GM21515 (cell line): ENCODE results near the gene CST4.
A peak's percentile ranks its signal among the peaks of the same experiment; 100 is the strongest.
"Not testable (repeated sequence)": the region's sequence is repeated elsewhere in the genome, so short reads cannot be mapped to it uniquely, and the experiment has no call there.

Experiments used
- ATAC-seq: cut with Tn5 transposase; IDR thresholded peaks from one replicate; pipeline ENCODE4 v1.9.1; 2021; ENCODE audit not compliant: unreplicated experiment

CST4 gene

GRCh38 chr20:23689399-23689690, 507 bp upstream of the CST4 start:
- no peak for ATAC-seq

DNA sequence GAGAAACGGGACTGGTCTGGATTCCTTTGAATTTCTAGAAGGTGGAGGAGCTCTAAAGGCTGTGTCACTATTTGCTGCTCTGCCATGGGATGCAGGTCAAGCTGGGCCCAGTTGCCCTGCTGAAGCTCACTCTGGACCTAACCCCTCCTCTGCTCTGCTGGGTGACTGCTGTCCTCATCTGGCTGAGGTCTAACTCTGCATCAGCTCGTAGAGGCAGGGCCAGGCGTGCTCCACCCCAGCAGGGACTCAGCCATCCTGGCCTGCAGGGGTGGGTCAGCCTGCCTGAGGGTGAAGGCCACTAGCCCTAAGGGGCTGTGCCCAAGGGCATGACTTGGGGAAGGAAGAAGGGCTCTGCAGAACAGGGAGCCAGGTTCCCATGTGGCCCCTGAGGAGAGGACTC, 852 bp downstream of the CST4 start:
- no peak for ATAC-seq

- no peak for ATAC-seq
Observed at GRCh38 chr20:23686046-23686750, 2.6 kb downstream of the CST4 start.

GRCh38 chr20:23685529-23685896, 3.3 kb downstream of the CST4 start:
- not testable (repeated sequence) for ATAC-seq

DNA sequence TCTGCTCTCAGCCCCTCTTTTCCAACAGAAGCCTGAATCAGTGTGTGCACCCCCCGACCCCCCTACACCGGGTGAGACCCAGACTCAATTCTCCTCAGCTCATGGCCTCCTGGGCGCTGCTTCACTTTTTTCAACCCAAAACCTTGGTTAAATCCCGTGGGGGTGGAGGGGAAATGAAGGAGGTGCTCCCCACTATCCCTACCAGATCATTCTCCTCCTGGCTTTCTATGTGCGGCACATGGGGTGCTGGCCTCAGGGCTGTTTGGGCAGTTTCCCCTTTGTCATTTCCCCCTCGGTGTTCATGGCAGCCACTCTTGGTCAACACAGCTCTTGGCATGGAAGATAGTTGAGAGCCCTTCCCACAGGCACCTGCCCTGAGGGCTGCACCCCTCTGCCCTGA, 4.6 kb downstream of the CST4 start:
- no peak for ATAC-seq

DNA sequence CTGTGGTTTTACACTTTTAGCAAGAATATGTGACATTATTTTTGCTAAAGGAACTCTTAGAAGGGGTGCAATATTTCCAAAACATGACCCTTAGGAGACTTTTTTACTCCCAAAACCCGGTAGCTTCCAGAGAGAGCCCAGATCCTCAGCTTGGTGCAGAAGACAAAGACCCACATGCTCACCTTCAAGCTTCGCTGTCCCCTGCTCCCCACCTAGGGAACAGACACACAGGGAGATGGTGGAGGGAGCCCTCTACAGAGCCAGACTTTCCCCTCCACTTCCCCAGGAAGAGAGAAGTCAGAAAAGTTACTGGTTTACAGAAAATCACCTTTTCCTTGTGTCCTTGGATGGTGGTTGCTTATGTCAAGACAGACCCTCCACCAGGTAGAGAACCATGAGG, 5.0 kb downstream of the CST4 start:
- ATAC-seq = no peak

- no peak for ATAC-seq
Observed at GRCh38 chr20:23683281-23683680, 5.6 kb downstream of the CST4 start.

GRCh38 chr20:23680146-23680545, 8.7 kb downstream of the CST4 start:
- no peak for ATAC-seq

DNA sequence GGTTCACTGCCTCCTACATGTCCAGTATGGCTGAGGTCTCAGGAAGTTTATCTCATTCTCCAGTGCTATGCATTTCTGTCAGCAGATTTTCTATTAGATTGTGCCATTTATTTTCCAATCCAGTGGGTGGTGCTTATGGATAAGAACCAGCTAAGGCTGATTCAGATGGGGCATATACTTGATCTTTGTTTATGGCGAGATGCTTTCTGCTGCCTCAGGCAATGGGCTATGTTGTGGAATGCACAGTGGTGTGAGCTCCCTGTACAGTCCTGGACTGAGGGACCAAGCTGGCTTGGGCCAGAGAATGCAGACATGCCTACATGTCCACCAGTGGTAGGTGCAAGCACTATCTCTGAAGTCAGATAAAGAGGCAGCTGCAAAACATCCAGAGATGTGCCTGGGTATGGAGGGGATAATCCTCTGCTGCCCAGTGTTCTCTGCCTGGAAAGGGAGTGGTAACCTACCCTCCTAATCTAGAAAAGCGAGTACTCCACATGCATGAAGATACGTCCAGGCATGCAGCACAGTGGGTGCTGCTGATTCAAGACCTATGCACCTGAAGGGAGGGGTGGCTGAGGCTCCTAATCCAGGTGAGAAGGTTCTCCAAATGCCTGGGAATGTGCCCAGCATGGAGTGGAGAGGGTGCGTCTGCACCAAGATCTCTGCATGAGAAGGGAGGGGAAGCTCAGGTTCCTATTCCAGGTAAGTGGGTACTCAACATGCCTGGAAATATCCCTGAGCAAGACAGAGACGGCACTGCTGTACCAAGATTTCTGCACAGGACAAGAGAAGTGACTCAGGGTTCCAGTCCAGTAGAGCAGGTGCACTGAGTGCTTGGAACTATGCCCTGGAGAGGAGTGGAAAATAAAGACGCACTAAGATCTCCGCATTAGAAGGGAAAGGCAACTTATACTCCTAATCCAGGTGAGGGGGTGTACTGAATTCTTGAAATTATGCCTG, 9.4 kb downstream of the CST4 start:
- ATAC-seq = no peak

GRCh38 chr20:23673209-23673608, 15.6 kb downstream of the CST4 start:
- no peak for ATAC-seq

- ATAC-seq = no peak
Observed at GRCh38 chr20:23672158-23672557, 16.7 kb downstream of the CST4 start.

DNA sequence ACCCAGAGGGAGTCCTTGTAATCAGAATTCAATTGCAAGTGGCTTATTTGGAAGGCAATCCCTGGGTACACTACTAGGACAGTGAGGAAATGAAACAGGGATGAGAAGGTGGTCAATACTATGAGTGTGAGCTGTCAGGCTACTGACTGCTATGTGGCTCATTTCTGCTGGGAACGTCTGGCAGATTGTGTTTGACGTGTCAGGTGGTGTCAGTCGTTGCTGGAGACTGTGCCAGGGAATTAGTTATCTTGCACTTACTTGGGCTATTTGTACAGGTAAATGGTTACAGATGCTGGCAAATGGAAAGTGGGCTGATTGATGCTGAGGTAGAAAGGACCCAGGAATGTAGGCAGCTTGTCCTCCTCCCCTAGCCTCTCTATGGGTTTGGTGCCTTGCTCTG, 17.4 kb downstream of the CST4 start:
- ATAC-seq = no peak

DNA sequence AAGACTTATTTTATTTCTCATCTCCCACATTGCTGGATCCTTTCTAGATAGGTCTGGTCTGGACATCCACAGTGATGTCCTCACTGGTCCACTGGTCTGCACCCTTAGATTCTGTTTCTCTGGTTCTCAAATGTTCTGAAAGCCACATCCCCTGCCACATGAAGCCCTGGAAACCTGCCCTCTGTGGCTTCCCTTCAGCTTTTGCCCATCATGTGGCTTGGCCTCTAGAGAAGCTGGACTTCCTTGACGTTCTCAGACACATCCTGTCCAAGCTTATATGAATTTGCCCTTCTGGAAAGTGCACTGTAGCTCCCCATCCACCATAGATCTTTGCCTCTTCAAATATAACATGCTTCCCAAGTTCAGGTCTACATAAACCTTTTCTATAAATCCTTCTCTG, 18.5 kb downstream of the CST4 start:
- ATAC-seq = no peak

GRCh38 chr20:23669866-23670265, 19.0 kb downstream of the CST4 start:
- ATAC-seq = no peak

- no peak for ATAC-seq
Observed at GRCh38 chr20:23669327-23669726, 19.5 kb downstream of the CST4 start.

- ATAC-seq = peak; percentile 78
Observed at GRCh38 chr20:23668477-23668951, 20.3 kb downstream of the CST4 start.

- ATAC-seq = no peak
Observed at GRCh38 chr20:23667666-23668065, 21.2 kb downstream of the CST4 start.

- no peak for ATAC-seq
Observed at GRCh38 chr20:23666698-23667097, 22.1 kb downstream of the CST4 start.

DNA sequence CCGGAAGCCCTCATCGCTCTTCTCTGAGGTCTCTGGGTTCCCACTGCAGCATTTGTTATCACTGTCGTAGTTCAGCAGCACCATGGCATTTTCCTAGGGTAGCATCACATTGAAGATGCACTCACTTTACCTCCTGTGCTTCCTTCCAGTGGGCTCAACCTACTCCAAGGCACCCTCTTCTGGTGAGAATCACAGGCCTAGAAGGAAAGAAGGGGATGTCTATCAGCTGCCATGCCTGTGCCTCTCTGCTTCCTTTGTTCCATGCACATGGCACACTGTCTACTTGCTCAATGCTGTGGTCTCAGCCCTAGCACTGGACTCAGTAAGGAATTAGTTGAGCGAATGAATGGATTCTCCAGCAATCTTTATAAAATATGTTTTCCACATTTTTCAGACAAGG, 22.6 kb downstream of the CST4 start:
- no peak for ATAC-seq

DNA sequence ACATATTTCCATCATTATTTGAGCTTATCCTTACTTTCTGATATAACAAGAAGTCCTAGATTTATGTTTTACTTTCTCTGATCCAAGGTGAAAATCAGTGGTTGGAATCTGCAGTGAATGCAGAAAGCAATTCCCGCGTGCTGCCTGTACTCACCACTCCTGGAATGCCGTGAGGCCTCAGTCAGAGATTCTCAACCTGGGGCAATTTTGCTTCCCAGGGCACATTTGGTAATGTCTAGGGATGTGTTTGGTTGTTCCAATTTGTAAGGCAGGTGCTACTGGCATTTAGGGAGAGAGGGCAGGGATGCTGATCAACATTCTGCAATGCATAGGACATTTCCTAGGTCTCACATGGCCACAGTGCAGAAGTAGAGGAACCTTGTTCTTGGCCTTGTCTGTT, 23.9 kb downstream of the CST4 start:
- no peak for ATAC-seq

- not testable (repeated sequence) for ATAC-seq
Observed at GRCh38 chr20:23664046-23664445, 24.8 kb downstream of the CST4 start.

GRCh38 chr20:23663180-23663579, 25.7 kb downstream of the CST4 start:
- ATAC-seq = no peak
